Lower lobe of right lung (tissue), 2 donors: ENCODE data around the gene ANXA7. TPM values are rescaled to one million over a fixed set of nuclear protein-coding genes. Genes with fewer than 3 reads are reported as not detected.
A peak's percentile ranks its signal among the peaks of the same experiment; 100 is the strongest.

ENCODE experiments used
- ATAC-seq, 2 donors: fragments of 200-7000 bp; cut with Tn5 transposase; one replicate each; pipeline ENCODE4 v1.9.1; 2020 to 2022; ENCODE audit warnings: mild to moderate bottlenecking in 2 of 2, moderate library complexity in 2 of 2
- DNase-seq: peaks from one replicate; pipeline ENCODE4 v3.0.0-alpha.2; 2020
- H3K27ac ChIP-seq: fragments of 200-600 bp; one replicate; pipeline ENCODE4 v1.8.0; 2022
- H3K27me3 ChIP-seq: fragments of 200-600 bp; one replicate; pipeline ENCODE4 v1.8.0; 2022; ENCODE audit warnings: low read depth
- H3K36me3 ChIP-seq: fragments of 200-600 bp; one replicate; pipeline ENCODE4 v1.8.0; 2022; ENCODE audit warnings: mild to moderate bottlenecking
- H3K4me1 ChIP-seq: fragments of 200-600 bp; one replicate; pipeline ENCODE4 v1.8.0; 2022
- H3K4me3 ChIP-seq: fragments of 200-600 bp; one replicate; pipeline ENCODE4 v1.8.0; 2022; ENCODE audit warnings: mild to moderate bottlenecking
- H3K9me3 ChIP-seq: fragments of 200-600 bp; one replicate; pipeline ENCODE4 v1.8.0; 2022
- CTCF ChIP-seq: fragments of 200-600 bp; IDR thresholded peaks from one replicate; pipeline ENCODE4 v1.8.0; 2022; ENCODE audit warnings: antibody characterized with exemption, mild to moderate bottlenecking
- intact Hi-C: fragments of 100-400 bp; cut with DNase I; formaldehyde crosslinking; loops from one replicate; pipeline ENCODE4 v1.11.0; 2022
- total RNA-seq: library from RNA; stranded (reverse); fragmentation: NEBNext Ultra II Directional; extraction: Animal tissue kit (Norgen Biotek cat#: 25700); gene quantifications from one replicate; pipeline ENCODE4 v1.2.1, GENCODE V29; 2021
- donor health status: DM: no; HTN: yes; CAD: no; lungs with severe emphysema.

The ANXA7 gene
- total RNA-seq, 1 donor from 2014 or later: 93.5 TPM

GRCh38 chr10:73376679-73377078 lies 37.2 kb downstream of the ANXA7 start:
- no peak overlapping the region for H3K27ac ChIP-seq
- no peaks in the 10 kb centered on the region for H3K27me3 ChIP-seq
- TF ChIP-seq CTCF: no peak
- peaks cover 98% of the 10 kb centered on the region for H3K36me3 ChIP-seq
- DNase-seq (no peak), ATAC-seq (no peak)
- intact Hi-C loops: no loop called here
- no peaks in the 10 kb centered on the region for H3K9me3 ChIP-seq
- H3K4me1 ChIP-seq: no peaks in the 10 kb centered on the region
- no peak overlapping the region for H3K4me3 ChIP-seq

- no peak for ATAC-seq
- H3K36me3 ChIP-seq: peaks cover 74% of the 10 kb centered on the region
- TF ChIP-seq CTCF: no peak
- no peak overlapping the region for H3K4me3 ChIP-seq
- DNase-seq: no peak
- H3K9me3 ChIP-seq: no peaks in the 10 kb centered on the region
- H3K27ac ChIP-seq: no peak overlapping the region
- intact Hi-C loops: no loop called here
- no peaks in the 10 kb centered on the region for H3K4me1 ChIP-seq
- no peaks in the 10 kb centered on the region for H3K27me3 ChIP-seq
These were observed 45.6 kb downstream of the ANXA7 start for GRCh38 chr10:73368238-73368637.

- TF ChIP-seq CTCF: no peak
- Histone ChIP-seq H3K36me3 (peaks cover 58% of the 10 kb centered on the region), H3K27ac (no peak overlapping the region), H3K27me3 (no peaks in the 10 kb centered on the region), H3K9me3 (no peaks in the 10 kb centered on the region), H3K4me3 (no peak overlapping the region), H3K4me1 (no peaks in the 10 kb centered on the region)
- intact Hi-C loops: no loop called here
- DNase-seq (no peak), ATAC-seq (no peak)
These were observed 47.2 kb downstream of the ANXA7 start for GRCh38 chr10:73366381-73367298.

GRCh38 chr10:73364964-73365363 lies 48.9 kb downstream of the ANXA7 start:
- ATAC-seq (no peak), DNase-seq (no peak)
- no peak for TF ChIP-seq CTCF
- no peaks in the 10 kb centered on the region for H3K4me1 ChIP-seq
- H3K4me3 ChIP-seq: no peak overlapping the region
- H3K9me3 ChIP-seq: no peaks in the 10 kb centered on the region
- H3K27me3 ChIP-seq: no peaks in the 10 kb centered on the region
- peaks cover 41% of the 10 kb centered on the region for H3K36me3 ChIP-seq
- intact Hi-C loops: no loop called here
- H3K27ac ChIP-seq: no peak overlapping the region

GRCh38 chr10:73359492-73359891 lies 54.4 kb downstream of the ANXA7 start:
- intact Hi-C loops: no loop called here
- Histone ChIP-seq H3K36me3 (peaks cover 4% of the 10 kb centered on the region), H3K4me1 (peaks cover 18% of the 10 kb centered on the region), H3K9me3 (no peaks in the 10 kb centered on the region), H3K27me3 (no peaks in the 10 kb centered on the region), H3K27ac (no peak overlapping the region), H3K4me3 (peak overlapping the region; percentile 81)
- no peak for ATAC-seq
- no peak for TF ChIP-seq CTCF
- no peak for DNase-seq
